Endothelial cell of umbilical vein (primary cell): ENCODE data around the gene PLEKHH1. TPM values are rescaled to one million over a fixed set of nuclear protein-coding genes. Genes with fewer than 3 reads are reported as not detected.

Experiments used
- BruUV-seq: library from RNA; stranded (reverse); fragments of 400-500 nt; replicated peaks from 2 replicates; lab custom pipeline; 2021; lab: Mats Ljungman, UMichigan
- CTCF ChIA-PET: fragments of 300-600, 350-600 bp; sonication (Branson Sonifier 250); formaldehyde crosslinking; loops from one replicate; lab custom pipeline; 2021; ENCODE audit warnings: antibody characterized with exemption, inconsistent platforms; lab: Charles Lee
- POLR2A ChIA-PET: fragments of 300-600, 350-600 bp; sonication (Branson Sonifier 250); formaldehyde crosslinking; loops from one replicate; lab custom pipeline; 2021; ENCODE audit warnings: antibody characterized with exemption, inconsistent platforms; lab: Charles Lee
- DNase-seq: peaks from one replicate; pipeline ENCODE4 v3.0.0-alpha.2; 2011; ENCODE audit warnings: low read depth, low spot score
- FAIRE-seq: peaks from 2 replicates; lab custom pipeline; 2011; peaks lifted over from hg19 to GRCh38; lab: Jason Lieb, UNC
- H2AFZ ChIP-seq: 2 replicates; pipeline ENCODE4 v1.6.0; 2012; ENCODE audit warnings: low read depth, low read length, control low read depth, inconsistent platforms
- H3K27ac ChIP-seq: 2 replicates; pipeline ENCODE4 v1.5.1; 2011; ENCODE audit warnings: low read depth, mild to moderate bottlenecking, control low read depth, low read length, moderate library complexity; ENCODE audit not compliant: insufficient read depth
- H3K27me3 ChIP-seq, 2 experiments: 2 replicates each; pipeline versions ENCODE4 v1.6.0 to v1.6.1; 2011; ENCODE audit warnings: low read length in 2 of 2, mixed read lengths in 1 of 2; ENCODE audit not compliant: control insufficient read depth in 2 of 2, insufficient read depth in 2 of 2
- H3K36me3 ChIP-seq, 2 experiments: 2 replicates in 1 of 2; 3 replicates in 1 of 2; pipeline ENCODE4 v1.5.1; 2011; ENCODE audit warnings: low read length in 2 of 2, mild to moderate bottlenecking in 1 of 2, moderate library complexity in 1 of 2; ENCODE audit not compliant: control insufficient read depth in 2 of 2, insufficient read depth in 2 of 2; ENCODE audit errors: extremely low read depth in 1 of 2
- H3K4me1 ChIP-seq: 3 replicates; pipeline ENCODE4 v1.5.1; 2011; ENCODE audit warnings: mild to moderate bottlenecking, low read length; ENCODE audit not compliant: control insufficient read depth, insufficient read depth; ENCODE audit errors: extremely low read depth
- H3K4me2 ChIP-seq: 2 replicates; pipeline ENCODE4 v1.6.1; 2011; ENCODE audit warnings: low read length, control low read depth, mixed read lengths; ENCODE audit not compliant: insufficient read depth
- H3K4me3 ChIP-seq, 3 experiments: fragments of 200-600 bp in 1 of 3; sonication (generic), shearing (Covaris generic) in 1 of 3; replicated peaks in 1 of 3; 2 replicates each; pipeline ENCODE4 v1.5.1; 2011 to 2016; ENCODE audit warnings: control low read depth in 3 of 3, low read length in 3 of 3, mild to moderate bottlenecking in 2 of 3, inconsistent platforms in 1 of 3, low read depth in 1 of 3, moderate library complexity in 1 of 3; ENCODE audit not compliant: insufficient read depth in 1 of 3
- H3K79me2 ChIP-seq: 2 replicates; pipeline ENCODE4 v1.6.0; 2012; ENCODE audit warnings: low read length, inconsistent platforms; ENCODE audit not compliant: control insufficient read depth, insufficient read depth
- H3K9ac ChIP-seq: replicated peaks from 2 replicates; pipeline ENCODE3; 2011; ENCODE audit warnings: low read length, control low read depth; ENCODE audit not compliant: insufficient read depth; ENCODE audit errors: extremely low read depth
- H3K9me1 ChIP-seq: replicated peaks from 3 replicates; pipeline ENCODE4 v1.6.0; 2011; ENCODE audit warnings: mild to moderate bottlenecking, low read length; ENCODE audit not compliant: control insufficient read depth, insufficient read depth; ENCODE audit errors: extremely low read depth
- H3K9me3 ChIP-seq: replicated peaks from 2 replicates; pipeline ENCODE4 v1.5.1; 2012; ENCODE audit warnings: low read length, inconsistent platforms; ENCODE audit not compliant: control insufficient read depth, insufficient read depth
- H4K20me1 ChIP-seq: replicated peaks from 2 replicates; pipeline ENCODE3; 2011; ENCODE audit warnings: mild to moderate bottlenecking, low read length; ENCODE audit not compliant: control insufficient read depth, insufficient read depth; ENCODE audit errors: extremely low read depth
- CTCF ChIP-seq, 2 donors: IDR thresholded peaks; 1 replicate in 1 of 2; 2 replicates in 1 of 2; pipeline ENCODE4 v1.5.1; 2011; ENCODE audit warnings: low read length in 2 of 2, mild to moderate bottlenecking in 2 of 2, moderate library complexity in 2 of 2, control low read depth in 1 of 2, inconsistent platforms in 1 of 2, low read depth in 1 of 2; ENCODE audit not compliant: insufficient read depth in 1 of 2; ENCODE audit errors: extremely low read depth in 1 of 2
- EZH2 ChIP-seq: IDR thresholded peaks from 2 replicates; pipeline ENCODE4 v1.6.1; 2012; ENCODE audit warnings: borderline replicate concordance, low read depth, mild to moderate bottlenecking, moderate library complexity, low read length, inconsistent platforms; ENCODE audit not compliant: severe bottlenecking
- FOS ChIP-seq: IDR thresholded peaks from 2 replicates; pipeline ENCODE4 v1.6.1; 2011; ENCODE audit warnings: mild to moderate bottlenecking, low read length, moderate library complexity, borderline replicate concordance; ENCODE audit not compliant: insufficient read depth
- GATA2 ChIP-seq: IDR thresholded peaks from 2 replicates; pipeline ENCODE4 v1.7.0; 2011; ENCODE audit warnings: low read depth, mild to moderate bottlenecking, moderate library complexity, mixed read lengths, low read length; ENCODE audit not compliant: insufficient read length, insufficient read depth
- JUN ChIP-seq: IDR thresholded peaks from 2 replicates; pipeline ENCODE4 v1.6.1; 2011; ENCODE audit warnings: borderline replicate concordance, low read depth; ENCODE audit not compliant: insufficient read length, insufficient read depth
- MAX ChIP-seq: IDR thresholded peaks from 2 replicates; pipeline ENCODE4 v1.6.1; 2011; ENCODE audit not compliant: insufficient read depth, insufficient read length
- MYC ChIP-seq: IDR thresholded peaks from one replicate; pipeline ENCODE4 v1.6.1; 2011; ENCODE audit warnings: mild to moderate bottlenecking, low read depth, low read length
- POLR2A ChIP-seq: IDR thresholded peaks from 2 replicates; pipeline ENCODE4 v1.6.1; 2012; ENCODE audit warnings: low read depth, mild to moderate bottlenecking, control low read depth, low read length
- POLR2AphosphoS5 ChIP-seq: IDR thresholded peaks from 2 replicates; pipeline ENCODE4 v1.6.1; 2012; ENCODE audit warnings: low read depth, mild to moderate bottlenecking, control low read depth, low read length, moderate library complexity; ENCODE audit not compliant: insufficient read depth
- dilution Hi-C: fragments of 300-500 bp; cut with MboI; formaldehyde crosslinking; loops from one replicate; pipeline ENCODE4 v1.15.0; 2019; ENCODE audit warnings: low sequenced_read_pairs; ENCODE audit not compliant: extremely low pct_ligation_motif_present
- intact Hi-C: fragments of 100-400 bp; cut with micrococcal nuclease; formaldehyde crosslinking; loops from one replicate; pipeline ENCODE4 v1.10.0; 2022
- polyA plus RNA-seq, 4 experiments: library from polyadenylated mRNA; depleted of rRNA in 3 of 4; stranded (reverse) in 3 of 4; unstranded in 1 of 4; fragments of >200 nt; gene quantifications; 2 replicates each; pipeline versions ENCODE4 v1.2.1 to v1.2.3, GENCODE V29; 2011 to 2012; ENCODE audit warnings: missing spikeins in 1 of 4
- total RNA-seq: library from RNA; stranded (reverse); gene quantifications from 2 replicates; pipeline ENCODE4 v1.2.3, GENCODE V29; 2021

PLEKHH1 gene
- total and polyA plus RNA-seq, 2 donors (not counting 3 experiments of a cell fraction or from before 2014, with no cell fraction given), result 0.17 to 0.71 TPM

GRCh38 chr14:67487332-67487731 is 45.8 kb upstream of the PLEKHH1 start:
- no TSS peak for BruUV-seq
- Histone ChIP-seq H3K79me2 (no peaks in the 10 kb centered on the region), H3K9me1 (no peaks in the 10 kb centered on the region), H3K36me3 (no peaks in the 10 kb centered on the region), H4K20me1 (no peaks in the 10 kb centered on the region), H3K9me3 (no peaks in the 10 kb centered on the region), H3K27ac (no peak overlapping the region), H3K4me2 (no peak overlapping the region), H2AFZ (no peak overlapping the region), H3K27me3 (peaks cover 0 to 2% of the 10 kb centered on the region in 2 experiments), H3K9ac (no peak overlapping the region), H3K4me3 (no peak overlapping the region), H3K4me1 (no peaks in the 10 kb centered on the region)
- intact Hi-C loops, result no loop called here
- CTCF ChIA-PET, result no interaction called here
- POLR2A ChIA-PET, result no interaction called here
- FAIRE-seq (no peak), DNase-seq (no peak)
- TF ChIP-seq GATA2 (no peak), JUN (no peak), MAX (no peak), EZH2 (no peak)
- dilution Hi-C loops, result no loop called here

- POLR2A ChIA-PET, result no interaction called here
- Histone ChIP-seq H2AFZ (no peak within 1 kb of the TSS), H3K36me3 (no peaks in the 10 kb centered on the region), H3K4me2 (no peak within 1 kb of the TSS), H3K27ac (no peak within 1 kb of the TSS), H3K9me3 (no peaks in the 10 kb centered on the region), H3K27me3 (peaks cover 0 to 2% of the 10 kb centered on the region in 2 experiments), H3K9ac (no peak within 1 kb of the TSS), H3K9me1 (no peaks in the 10 kb centered on the region), H3K4me1 (no peaks in the 10 kb centered on the region), H3K4me3 (no peak within 1 kb of the TSS), H4K20me1 (no peaks in the 10 kb centered on the region), H3K79me2 (no peaks in the 10 kb centered on the region)
- TF ChIP-seq CTCF (IDR thresholded peaks at IDR 0.05; ENCODE audit: extremely low read depth in 1 of 2, insufficient read depth in 1 of 2, low read depth in 1 of 2, low read length in 2 of 2) (no peak), JUN (no peak), MYC (no peak), POLR2A (no peak), EZH2 (no peak), FOS (no peak), MAX (no peak), POLR2AphosphoS5 (no peak), GATA2 (no peak)
- BruUV-seq, result no TSS peak
- no peak for DNase-seq
- dilution Hi-C loops, result no loop called here
- CTCF ChIA-PET, result no interaction called here
- FAIRE-seq, result no peak
- intact Hi-C loops, result no loop called here
Observed at GRCh38 chr14:67487937-67488893, 44.9 kb upstream of the PLEKHH1 start, which contains the start of gene TMEM229B. Gene TMEM229B (minus strand): TSS chr14:67488721. CDS start chr14:67473923, 14,798 bp downstream.
